Prostate gland (tissue), 2 donors: ENCODE data around the gene NEGR1. TPM values are rescaled to one million over a fixed set of nuclear protein-coding genes. Genes with fewer than 3 reads are reported as not detected.

Experiments used
- DNase-seq: peaks from one replicate; pipeline ENCODE4 v3.0.0-alpha.2; 2019; ENCODE audit warnings: low spot score
- H3K27ac ChIP-seq, 2 donors: fragments of 200-600 bp; sonication (generic); 2 replicates each; pipeline ENCODE4 v1.5.1; 2017 to 2019
- H3K27me3 ChIP-seq: fragments of 200-600 bp; sonication (generic); replicated peaks from 2 replicates; pipeline ENCODE4 v1.5.1; 2019; ENCODE audit not compliant: insufficient read depth
- H3K36me3 ChIP-seq, 2 donors: fragments of 200-600 bp; sonication (generic); 1 replicate in 1 of 2; 2 replicates in 1 of 2; pipeline versions ENCODE4 v1.5.1 to v1.8.1; 2017 to 2019
- H3K4me1 ChIP-seq: fragments of 200-600 bp; sonication (generic); replicated peaks from 2 replicates; pipeline ENCODE4 v1.5.1; 2019
- H3K4me3 ChIP-seq, 2 donors: fragments of 200-600 bp; sonication (generic); 2 replicates each; pipeline ENCODE4 v1.5.1; 2017 to 2019
- H3K9me3 ChIP-seq: fragments of 200-600 bp; sonication (generic); 2 replicates; pipeline ENCODE4 v1.5.1; 2017
- POLR2A ChIP-seq: fragments of 450-650 bp; IDR thresholded peaks from one replicate; pipeline ENCODE4 v1.6.1; 2016; ENCODE audit warnings: antibody characterized with exemption, mild to moderate bottlenecking
- POLR2AphosphoS5 ChIP-seq: sonication (generic); formaldehyde crosslinking; IDR thresholded peaks from one replicate; pipeline ENCODE4 v1.6.1; 2017; ENCODE audit warnings: antibody characterized with exemption
- WGBS: methylation state at CpG from one replicate; pipeline ENCODE4 v1.1.5; 2018; 5-methylcytosine and 5-hydroxymethylcytosine counted together
- intact Hi-C: fragments of 100-400 bp; cut with DNase I; formaldehyde crosslinking; loops from one replicate; pipeline ENCODE4 v1.14.2; 2022
- total RNA-seq, 2 donors: library from RNA; depleted of rRNA; stranded (reverse); fragments of >200 nt; gene quantifications; one replicate each; pipeline ENCODE4 v1.1.0, GENCODE V29; 2016
- TF ChIP-seq, protein P1 (sequence below), 4 experiments: fragments of 200-600 bp in 2 of 4; fragments of 450-650 bp in 2 of 4; sonication (generic) in 2 of 4; IDR thresholded peaks; 1 replicate in 3 of 4; 2 replicates in 1 of 4; pipeline ENCODE4 v1.5.1; 2016 to 2019; ENCODE audit warnings: antibody characterized with exemption in 4 of 4, mild to moderate bottlenecking in 2 of 4, moderate library complexity in 2 of 4

The NEGR1 gene
- total RNA-seq, 2 donors from 2014 or later = 2.3 to 7.6 TPM

DNA sequence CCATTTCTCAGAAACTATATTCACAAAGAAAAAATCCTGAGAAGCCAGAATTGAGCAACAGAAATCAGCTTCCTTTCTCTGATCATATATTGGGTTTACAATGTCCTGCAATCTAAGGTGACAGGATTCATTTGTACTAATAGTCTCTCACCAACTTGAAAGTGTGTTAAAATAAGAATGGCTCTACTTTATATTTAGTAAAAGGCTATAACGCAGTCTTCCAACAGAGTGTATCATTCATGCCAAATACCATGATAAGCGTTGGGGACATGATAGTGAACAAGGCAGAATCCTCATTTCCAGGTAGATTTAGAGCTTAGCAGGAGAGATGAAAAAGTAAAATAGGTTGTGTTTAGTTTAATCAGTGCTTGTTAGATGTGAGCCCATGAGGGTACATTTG lies 682.3 kb downstream of the NEGR1 start:
- H3K9me3 ChIP-seq = no peaks in the 10 kb centered on the region
- intact Hi-C loops = no loop called here
- no peak overlapping the region for H3K27ac ChIP-seq
- WGBS = 91% methylated on average over 2 of the region's 2 CpGs
- no peaks in the 10 kb centered on the region for H3K27me3 ChIP-seq
- DNase-seq = no peak
- TF ChIP-seq POLR2A (no peak), POLR2AphosphoS5 (no peak)
- TF ChIP-seq, protein P1, sequence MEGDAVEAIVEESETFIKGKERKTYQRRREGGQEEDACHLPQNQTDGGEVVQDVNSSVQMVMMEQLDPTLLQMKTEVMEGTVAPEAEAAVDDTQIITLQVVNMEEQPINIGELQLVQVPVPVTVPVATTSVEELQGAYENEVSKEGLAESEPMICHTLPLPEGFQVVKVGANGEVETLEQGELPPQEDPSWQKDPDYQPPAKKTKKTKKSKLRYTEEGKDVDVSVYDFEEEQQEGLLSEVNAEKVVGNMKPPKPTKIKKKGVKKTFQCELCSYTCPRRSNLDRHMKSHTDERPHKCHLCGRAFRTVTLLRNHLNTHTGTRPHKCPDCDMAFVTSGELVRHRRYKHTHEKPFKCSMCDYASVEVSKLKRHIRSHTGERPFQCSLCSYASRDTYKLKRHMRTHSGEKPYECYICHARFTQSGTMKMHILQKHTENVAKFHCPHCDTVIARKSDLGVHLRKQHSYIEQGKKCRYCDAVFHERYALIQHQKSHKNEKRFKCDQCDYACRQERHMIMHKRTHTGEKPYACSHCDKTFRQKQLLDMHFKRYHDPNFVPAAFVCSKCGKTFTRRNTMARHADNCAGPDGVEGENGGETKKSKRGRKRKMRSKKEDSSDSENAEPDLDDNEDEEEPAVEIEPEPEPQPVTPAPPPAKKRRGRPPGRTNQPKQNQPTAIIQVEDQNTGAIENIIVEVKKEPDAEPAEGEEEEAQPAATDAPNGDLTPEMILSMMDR (IDR thresholded peaks at IDR 0.05) = no peak
- H3K4me3 ChIP-seq = no peak overlapping the region
- H3K4me1 ChIP-seq = no peaks in the 10 kb centered on the region
- no peaks in the 10 kb centered on the region for H3K36me3 ChIP-seq

DNA sequence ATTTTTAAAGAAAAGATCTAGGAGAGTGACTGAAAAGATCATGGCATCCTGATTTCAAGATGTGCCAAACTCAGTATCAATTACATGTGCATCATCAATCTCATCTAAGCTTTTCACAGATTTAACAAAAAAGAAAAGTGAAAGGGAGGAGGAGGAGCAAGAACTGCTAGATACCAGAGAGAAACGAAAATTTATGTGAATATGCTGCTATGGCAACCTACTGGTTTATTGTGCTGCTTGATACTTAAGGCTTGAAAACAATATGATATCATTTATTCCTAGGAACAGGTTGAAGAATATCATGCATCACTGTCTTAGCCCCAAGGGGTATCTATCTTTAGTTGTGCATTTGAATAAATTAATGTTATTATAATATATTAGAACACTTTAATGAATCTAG lies 683.0 kb downstream of the NEGR1 start:
- Histone ChIP-seq H3K9me3 (no peaks in the 10 kb centered on the region), H3K36me3 (no peaks in the 10 kb centered on the region), H3K27ac (no peak overlapping the region), H3K4me1 (no peaks in the 10 kb centered on the region), H3K27me3 (no peaks in the 10 kb centered on the region), H3K4me3 (no peak overlapping the region)
- DNase-seq = no peak
- intact Hi-C loops = no loop called here
- 31% methylated on average over 1 of the region's 1 CpG for WGBS
- TF ChIP-seq, protein P1 (IDR thresholded peaks at IDR 0.05) = no peak
- TF ChIP-seq POLR2A = no peak
- TF ChIP-seq POLR2AphosphoS5 = no peak

DNA sequence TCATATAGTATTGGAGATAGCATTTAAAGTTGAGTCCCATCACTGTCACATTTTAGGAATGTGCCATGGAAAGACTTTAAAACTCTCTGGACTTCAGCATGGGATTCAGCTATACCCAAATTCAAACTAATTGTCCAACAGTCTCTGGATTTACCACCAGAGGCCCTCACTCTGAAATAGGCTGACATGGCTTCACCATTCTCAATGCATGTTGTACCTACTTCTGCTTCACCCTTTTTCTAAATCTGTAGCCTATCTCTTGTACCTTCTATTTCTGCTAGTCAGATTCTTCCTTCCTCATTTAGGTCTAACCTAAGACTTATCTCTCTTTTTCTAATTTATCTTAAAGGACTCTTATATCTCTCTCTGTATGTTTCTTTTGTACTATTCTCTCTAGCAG lies 688.8 kb downstream of the NEGR1 start:
- DNase-seq = no peak
- no peak overlapping the region for H3K27ac ChIP-seq
- TF ChIP-seq POLR2AphosphoS5 = no peak
- TF ChIP-seq, protein P1 (IDR thresholded peaks at IDR 0.05) = no peak
- no peak overlapping the region for H3K4me3 ChIP-seq
- intact Hi-C loops = no loop called here
- H3K4me1 ChIP-seq = no peaks in the 10 kb centered on the region
- no peaks in the 10 kb centered on the region for H3K9me3 ChIP-seq
- no peaks in the 10 kb centered on the region for H3K36me3 ChIP-seq
- no peaks in the 10 kb centered on the region for H3K27me3 ChIP-seq

DNA sequence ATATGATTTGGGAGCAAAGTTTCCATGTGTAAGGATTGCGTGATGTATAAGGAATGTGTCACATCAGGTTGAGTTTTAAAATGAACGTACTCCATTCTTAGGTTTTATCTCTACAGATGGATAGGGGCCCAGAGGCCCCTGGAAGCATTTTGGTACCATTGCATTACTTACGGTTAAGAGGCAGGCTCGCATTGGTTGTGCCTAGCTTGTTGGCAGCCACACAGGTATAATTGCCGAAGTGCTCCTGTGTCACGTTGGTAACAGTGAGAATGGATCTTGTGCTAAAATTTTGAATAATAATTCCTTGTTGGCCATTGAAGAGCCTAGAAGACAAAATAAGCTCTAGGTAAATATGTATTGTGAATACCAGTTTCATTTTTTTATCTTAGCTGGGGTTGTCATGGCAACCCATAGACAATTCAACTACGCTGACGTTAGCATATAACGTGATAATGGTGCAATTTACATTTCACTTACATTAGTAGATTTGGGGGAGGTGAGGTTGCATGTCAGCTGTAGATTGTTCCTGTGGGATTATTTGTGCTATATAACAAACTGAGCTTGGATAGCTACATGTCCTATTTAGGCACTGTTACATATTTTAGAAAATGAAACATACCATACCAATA lies 689.6 kb downstream of the NEGR1 start:
- no peaks in the 10 kb centered on the region for H3K4me1 ChIP-seq
- H3K9me3 ChIP-seq = no peaks in the 10 kb centered on the region
- 71% methylated on average over 9 of the region's 9 CpGs for WGBS
- TF ChIP-seq POLR2AphosphoS5 (no peak), POLR2A (no peak)
- TF ChIP-seq, protein P1 (IDR thresholded peaks at IDR 0.05) = no peak
- no peak for DNase-seq
- no peak overlapping the region for H3K27ac ChIP-seq
- no peaks in the 10 kb centered on the region for H3K36me3 ChIP-seq
- no peaks in the 10 kb centered on the region for H3K27me3 ChIP-seq
- no peak overlapping the region for H3K4me3 ChIP-seq
- intact Hi-C loops = no loop called here

DNA sequence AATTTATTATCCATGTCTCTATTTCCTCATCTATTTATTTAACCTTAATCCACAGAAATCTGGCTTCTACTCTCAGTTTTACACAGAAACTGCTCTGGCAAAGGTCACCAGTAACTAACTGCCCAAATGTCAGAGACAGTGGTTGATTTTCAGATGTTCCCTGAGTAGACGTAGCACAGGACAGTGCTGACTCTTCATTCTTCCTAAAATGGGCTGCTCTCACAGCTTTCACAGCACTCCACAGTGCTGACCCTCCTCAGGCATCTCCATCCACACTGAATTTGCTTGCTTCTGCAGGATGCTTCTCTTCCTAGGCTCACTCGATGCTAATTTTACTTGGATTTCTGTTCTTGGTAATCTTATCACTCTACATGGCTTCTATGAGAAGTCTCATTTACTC lies 693.3 kb downstream of the NEGR1 start:
- no peaks in the 10 kb centered on the region for H3K27me3 ChIP-seq
- intact Hi-C loops = no loop called here
- TF ChIP-seq POLR2AphosphoS5 (no peak), POLR2A (no peak)
- TF ChIP-seq, protein P1 (IDR thresholded peaks at IDR 0.05) = no peak
- H3K4me1 ChIP-seq = no peaks in the 10 kb centered on the region
- no peak for DNase-seq
- no peak overlapping the region for H3K27ac ChIP-seq
- 64% methylated on average over 2 of the region's 2 CpGs for WGBS
- H3K4me3 ChIP-seq = no peak overlapping the region
- no peaks in the 10 kb centered on the region for H3K36me3 ChIP-seq
- no peaks in the 10 kb centered on the region for H3K9me3 ChIP-seq
